PC-9 (cell line): ENCODE results near the gene DNAJB6. TPM values are rescaled to one million over a fixed set of nuclear protein-coding genes. Genes with fewer than 3 reads are reported as not detected.

Experiments used
- BruUV-seq: library from RNA; stranded (reverse); fragments of 400-500 nt; replicated peaks from 2 replicates; lab custom pipeline; 2021; lab: Mats Ljungman, UMichigan
- CTCF ChIA-PET: fragments of 300-600 bp; sonication (Branson Sonifier 250); formaldehyde crosslinking; loops from one replicate; lab custom pipeline; 2022; ENCODE audit warnings: antibody characterized with exemption; lab: Charles Lee
- POLR2A ChIA-PET: fragments of 300-600 bp; sonication (Branson Sonifier 250); formaldehyde crosslinking; loops from one replicate; lab custom pipeline; 2022; ENCODE audit warnings: antibody characterized with exemption; ENCODE audit not compliant: unreplicated experiment; lab: Charles Lee
- DNase-seq, 2 experiments: peaks; one replicate each; pipeline versions ENCODE4 v3.0.0 to v3.0.0-alpha.2; 2015 to 2022; ENCODE audit warnings: mixed read lengths in 1 of 2
- H2AFZ ChIP-seq: fragments of 200-600 bp; sonication (generic); 2 replicates; pipeline ENCODE4 v1.8.1; 2017; ENCODE audit warnings: antibody characterized with exemption
- H3F3A ChIP-seq: fragments of 200-600 bp; sonication (generic); 2 replicates; pipeline ENCODE4 v1.8.1; 2017; ENCODE audit warnings: antibody characterized with exemption, mild to moderate bottlenecking, low read depth; ENCODE audit not compliant: insufficient read depth
- H3K27ac ChIP-seq: fragments of 200-600 bp; sonication (generic); 2 replicates; pipeline ENCODE4 v1.6.1; 2016; ENCODE audit warnings: mixed run types
- H3K27me3 ChIP-seq: fragments of 200-600 bp; sonication (generic); 2 replicates; pipeline ENCODE4 v1.6.1; 2016; ENCODE audit warnings: low read depth, mixed run types; ENCODE audit not compliant: insufficient read depth
- H3K36me3 ChIP-seq: fragments of 200-600 bp; sonication (generic); 2 replicates; pipeline ENCODE4 v1.6.1; 2016; ENCODE audit warnings: low read depth, mixed run types
- H3K4me1 ChIP-seq: fragments of 200-600 bp; sonication (generic); replicated peaks from 2 replicates; pipeline ENCODE4 v1.6.1; 2016; ENCODE audit warnings: mixed run types; ENCODE audit not compliant: insufficient read depth
- H3K4me2 ChIP-seq: fragments of 200-600 bp; sonication (generic); 2 replicates; pipeline ENCODE4 v1.6.1; 2017; ENCODE audit warnings: mixed run types
- H3K4me3 ChIP-seq: fragments of 200-600 bp; sonication (generic); 2 replicates; pipeline ENCODE4 v1.6.1; 2016; ENCODE audit warnings: mixed run types
- H3K79me2 ChIP-seq: fragments of 200-600 bp; sonication (generic); 2 replicates; pipeline ENCODE4 v1.6.1; 2017; ENCODE audit warnings: low read depth, mixed run types
- H3K9me2 ChIP-seq: fragments of 200-600 bp; sonication (generic); 2 replicates; pipeline ENCODE4 v1.8.1; 2017; ENCODE audit warnings: mild to moderate bottlenecking; ENCODE audit not compliant: insufficient read depth
- H3K9me3 ChIP-seq: fragments of 200-600 bp; sonication (generic); 2 replicates; pipeline ENCODE4 v1.8.1; 2016; ENCODE audit warnings: low read depth; ENCODE audit not compliant: insufficient read depth
- H4K20me1 ChIP-seq: fragments of 200-600 bp; sonication (generic); 2 replicates; pipeline ENCODE4 v1.8.1; 2017; ENCODE audit not compliant: insufficient read depth
- CTCF ChIP-seq: fragments of 200-600 bp; sonication (generic); conservative IDR thresholded peaks from 2 replicates; pipeline ENCODE4 v1.6.1; 2017; ENCODE audit warnings: mixed run types, antibody characterized with exemption, mild to moderate bottlenecking, moderate library complexity
- EZH2 ChIP-seq: fragments of 200-600 bp; sonication (generic); IDR thresholded peaks from 2 replicates; pipeline ENCODE4 v1.8.0; 2017; ENCODE audit warnings: antibody characterized with exemption, low read depth
- intact Hi-C: fragments of 100-400 bp; cut with micrococcal nuclease; formaldehyde crosslinking; loops from one replicate; pipeline ENCODE4 v1.10.0; 2022; ENCODE audit not compliant: unreplicated experiment
- total RNA-seq: library from RNA; stranded (reverse); gene quantifications from 2 replicates; pipeline ENCODE4 v1.2.3, GENCODE V29; 2021

Gene DNAJB6
- total RNA-seq, 1 experiment from 2014 or later: 182 TPM

- intact Hi-C loops: no loop called here
- Histone ChIP-seq H3K36me3 (peaks cover 39% of the 10 kb centered on the region), H3K9me2 (no peaks in the 10 kb centered on the region), H3K27ac (no peak overlapping the region), H3K9me3 (no peaks in the 10 kb centered on the region), H2AFZ (no peak overlapping the region), H3K4me1 (no peaks in the 10 kb centered on the region), H3F3A (peaks cover 75% of the 10 kb centered on the region), H3K4me2 (no peak overlapping the region), H4K20me1 (peaks cover 93% of the 10 kb centered on the region), H3K4me3 (no peak overlapping the region), H3K27me3 (no peaks in the 10 kb centered on the region), H3K79me2 (peaks cover 85% of the 10 kb centered on the region)
- no TSS peak for BruUV-seq
- POLR2A ChIA-PET: interaction anchor here (0.7 kb wide), 1 partner anchor 42 kb away, joined by 5 read pairs; no protein-coding TSS in a partner anchor
- TF ChIP-seq EZH2: no peak
- TF ChIP-seq CTCF: no peak
- CTCF ChIA-PET: no interaction called here
- no peak for DNase-seq
Observed at GRCh38 chr7:157380416-157380815, 43.6 kb downstream of the DNAJB6 start.

GRCh38 chr7:157383868-157384267 is 47.1 kb downstream of the DNAJB6 start:
- no peak overlapping the region for H3K4me3 ChIP-seq
- no peaks in the 10 kb centered on the region for H3K27me3 ChIP-seq
- ChIA-PET CTCF (no interaction called here), POLR2A (no interaction called here)
- no peak overlapping the region for H3K4me2 ChIP-seq
- intact Hi-C loops: no loop called here
- peaks cover 70% of the 10 kb centered on the region for H3K79me2 ChIP-seq
- H3K36me3 ChIP-seq: peaks cover 49% of the 10 kb centered on the region
- DNase-seq: no peak
- TF ChIP-seq CTCF: no peak
- no peak for TF ChIP-seq EZH2
- no TSS peak for BruUV-seq
- no peaks in the 10 kb centered on the region for H3K9me2 ChIP-seq
- no peak overlapping the region for H2AFZ ChIP-seq
- H3K9me3 ChIP-seq: no peaks in the 10 kb centered on the region
- no peaks in the 10 kb centered on the region for H3K4me1 ChIP-seq
- H3F3A ChIP-seq: peaks cover 83% of the 10 kb centered on the region
- H4K20me1 ChIP-seq: peaks cover 85% of the 10 kb centered on the region
- no peak overlapping the region for H3K27ac ChIP-seq

GRCh38 chr7:157384301-157384700 is 47.5 kb downstream of the DNAJB6 start:
- H3K9me2 ChIP-seq: no peaks in the 10 kb centered on the region
- H3K4me2 ChIP-seq: no peak overlapping the region
- H2AFZ ChIP-seq: no peak overlapping the region
- ChIA-PET POLR2A (no interaction called here), CTCF (no interaction called here)
- H3K9me3 ChIP-seq: no peaks in the 10 kb centered on the region
- peaks cover 70% of the 10 kb centered on the region for H3K79me2 ChIP-seq
- peaks cover 85% of the 10 kb centered on the region for H4K20me1 ChIP-seq
- no peaks in the 10 kb centered on the region for H3K27me3 ChIP-seq
- peaks cover 82% of the 10 kb centered on the region for H3F3A ChIP-seq
- TF ChIP-seq EZH2 (no peak), CTCF (no peak)
- no TSS peak for BruUV-seq
- H3K4me3 ChIP-seq: no peak overlapping the region
- H3K27ac ChIP-seq: no peak overlapping the region
- H3K36me3 ChIP-seq: peaks cover 49% of the 10 kb centered on the region
- DNase-seq: no peak
- no peaks in the 10 kb centered on the region for H3K4me1 ChIP-seq
- intact Hi-C loops: no loop called here
